A549 (cell line): ENCODE measurements around the gene RBFOX1.

ENCODE experiments used
- CEBPB ChIP-seq, 2 experiments: fragments of >200 bp in 1 of 2; sonication (Bioruptor Twin) in 1 of 2; formaldehyde crosslinking in 1 of 2; IDR thresholded peaks; 2 replicates each; pipeline ENCODE4 v1.6.1; 2012 to 2016
- CHD2 ChIP-seq: fragments of 150-350 bp; IDR thresholded peaks from 2 replicates; pipeline ENCODE4 v1.6.1; 2014; ENCODE audit warnings: low read length; ENCODE audit not compliant: partially characterized antibody
- CTCF ChIP-seq: fragments of >200 bp; sonication (Bioruptor Twin); formaldehyde crosslinking; IDR thresholded peaks from 3 replicates; pipeline ENCODE4 v1.5.1; 2016
- EHF ChIP-seq: fragments of 250-450 bp; sonication (Bioruptor Pico); IDR thresholded peaks from 2 replicates; pipeline ENCODE4 v1.5.0; 2020; ENCODE audit warnings: mild to moderate bottlenecking
- FOSB ChIP-seq: fragments of 250-450 bp; sonication (Bioruptor Pico); IDR thresholded peaks from 2 replicates; pipeline ENCODE4 v1.5.0; 2020; ENCODE audit warnings: mild to moderate bottlenecking, moderate library complexity
- FOSL2 ChIP-seq, 2 experiments: fragments of 450-650 bp in 1 of 2; fragments of >200 bp in 1 of 2; sonication (Bioruptor Twin) in 1 of 2; formaldehyde crosslinking; IDR thresholded peaks; 2 replicates each; pipeline versions ENCODE4 v1.5.0 to v1.6.1; 2016 to 2020; ENCODE audit warnings: mild to moderate bottlenecking in 1 of 2, moderate library complexity in 1 of 2
- HMGXB4 ChIP-seq: fragments of 250-450 bp; sonication (Bioruptor Pico); IDR thresholded peaks from 2 replicates; pipeline ENCODE4 v1.5.0; 2021; ENCODE audit warnings: mild to moderate bottlenecking, moderate library complexity, borderline replicate concordance
- HOXA7 ChIP-seq: fragments of 250-450 bp; sonication (Bioruptor Pico); IDR thresholded peaks from 2 replicates; pipeline ENCODE4 v1.5.0; 2020; ENCODE audit warnings: mild to moderate bottlenecking, moderate library complexity
- KDM5A ChIP-seq: fragments of 200-600 bp; sonication (generic); IDR thresholded peaks from 2 replicates; pipeline ENCODE4 v1.6.1; 2016; ENCODE audit warnings: antibody characterized with exemption, mild to moderate bottlenecking
- MAX ChIP-seq: IDR thresholded peaks from 2 replicates; pipeline ENCODE4 v1.6.1; 2012
- POLR2A ChIP-seq: IDR thresholded peaks from 2 replicates; pipeline ENCODE4 v1.6.1; 2012; ENCODE audit warnings: mild to moderate bottlenecking, low read length
- RFX5 ChIP-seq: fragments of 450-650 bp; IDR thresholded peaks from 2 replicates; pipeline ENCODE4 v1.7.1; 2014; ENCODE audit warnings: antibody characterized with exemption, mild to moderate bottlenecking, moderate library complexity
- USF2 ChIP-seq: fragments of 450-650 bp; IDR thresholded peaks from 2 replicates; pipeline ENCODE4 v1.6.1; 2014; ENCODE audit warnings: antibody characterized with exemption

- TF ChIP-seq POLR2A (no peak), CHD2 (no peak), CTCF (no peak), RFX5 (no peak), FOSL2 (IDR thresholded peaks at IDR 0.05) (no peak), FOSL2 (CRISPR knock-in tag; IDR thresholded peaks at IDR 0.05) (no peak), EHF (no peak), HOXA7 (CRISPR knock-in tag) (no peak), FOSB (CRISPR knock-in tag) (no peak), MAX (no peak), USF2 (no peak), CEBPB (IDR thresholded peaks at IDR 0.05) (no peak), KDM5A (no peak), HMGXB4 (CRISPR knock-in tag) (no peak)
Measured at GRCh38 chr16:7380911-7381310, 48.3 kb downstream of the RBFOX1 start.
